Hematopoietic multipotent progenitor cell treated with erythropoietin and hydrocortisone succinate and interleukin-3 and kit ligand, for 8 days (in vitro differentiated cells): Measurements from ENCODE around the gene TMEM237.

Experiments
- DNase-seq: peaks from one replicate; pipeline ENCODE4 v3.0.0-alpha.2; 2015

TMEM237 gene

DNA sequence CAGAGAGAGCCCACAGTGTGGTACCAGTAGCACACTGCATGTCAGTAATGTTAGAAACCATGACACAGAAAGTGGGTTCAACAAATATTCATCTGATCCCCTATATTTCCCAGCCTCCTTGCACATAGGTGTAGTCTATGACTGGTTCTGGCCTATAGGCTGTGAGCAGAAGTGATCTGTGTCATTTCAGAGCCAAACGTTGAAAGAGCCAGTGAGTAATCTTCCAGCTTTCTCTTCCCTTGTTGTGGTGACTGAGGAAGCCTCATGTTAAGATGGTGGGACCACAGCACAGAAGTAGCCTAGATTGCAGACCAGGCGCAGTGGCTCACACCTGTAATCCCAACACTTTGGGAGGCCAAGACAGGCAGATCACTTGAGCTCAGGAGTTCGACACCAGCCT lies 4.1 kb downstream of the TMEM237 start:
- no peak for DNase-seq

DNA sequence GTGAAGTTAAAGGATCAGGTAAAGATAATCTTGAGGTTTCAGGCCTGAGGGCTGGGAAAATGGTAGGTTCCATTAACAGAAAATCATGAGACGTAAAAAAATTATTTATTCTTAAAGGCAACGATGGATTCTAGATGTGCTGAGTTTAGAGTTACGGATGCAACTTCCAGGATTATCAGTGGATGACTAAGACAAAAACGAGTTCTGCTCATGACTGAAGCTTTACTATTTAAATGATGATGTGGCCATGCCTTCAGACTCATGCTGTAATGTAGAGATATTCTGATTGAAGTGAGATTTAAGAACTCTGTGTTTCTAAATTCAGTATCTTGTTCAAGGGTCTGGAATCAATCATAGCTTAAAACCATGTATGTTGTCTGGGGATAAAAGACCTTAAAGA lies 5.0 kb downstream of the TMEM237 start:
- DNase-seq, result no peak

DNA sequence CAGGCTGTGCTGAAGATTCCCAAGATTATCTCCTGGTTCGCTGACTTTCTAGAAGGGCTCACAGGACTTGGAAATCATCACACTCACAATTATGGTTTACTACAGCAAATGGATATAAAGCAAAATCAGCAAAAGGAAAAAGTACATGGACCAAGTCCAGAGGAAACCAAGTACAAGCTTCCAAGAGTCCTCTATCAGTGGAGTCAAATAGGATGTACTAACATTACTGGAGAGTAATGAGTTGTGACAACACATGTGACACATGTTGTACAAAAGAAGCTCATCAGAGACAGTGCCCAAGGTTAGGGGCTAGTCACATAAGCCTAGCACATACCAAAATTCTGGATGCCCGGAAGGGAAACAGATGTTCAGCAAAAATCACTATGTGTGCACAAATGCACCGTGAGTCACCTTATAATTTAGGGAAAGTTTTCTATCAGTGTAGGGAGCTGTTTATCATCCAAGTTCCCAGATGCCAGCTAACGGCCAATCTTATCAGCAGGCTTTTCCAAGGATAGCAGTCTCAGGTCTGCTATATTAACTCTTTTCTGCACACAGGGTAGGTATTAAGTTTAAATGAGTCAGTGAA lies 9.5 kb downstream of the TMEM237 start:
- DNase-seq, result no peak

DNA sequence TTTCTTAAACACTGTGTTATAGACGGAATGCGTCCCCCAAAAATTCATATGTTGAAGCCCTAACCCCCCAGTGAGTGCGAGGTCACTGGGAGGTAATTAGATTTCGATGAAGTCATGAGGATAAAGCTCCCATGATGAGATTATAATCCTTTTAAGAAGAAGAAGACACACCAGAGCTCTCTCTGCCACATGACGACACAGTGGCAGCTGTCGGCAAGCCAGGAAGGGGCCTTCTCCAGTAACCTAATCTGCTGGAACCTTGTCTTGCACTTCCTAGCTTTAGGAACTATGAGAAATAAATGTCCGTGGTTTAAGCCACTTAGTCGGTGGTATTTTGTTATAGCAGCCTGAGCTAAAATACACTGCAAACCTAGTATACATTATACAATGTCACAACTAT lies 12.3 kb downstream of the TMEM237 start:
- DNase-seq, result no peak

DNA sequence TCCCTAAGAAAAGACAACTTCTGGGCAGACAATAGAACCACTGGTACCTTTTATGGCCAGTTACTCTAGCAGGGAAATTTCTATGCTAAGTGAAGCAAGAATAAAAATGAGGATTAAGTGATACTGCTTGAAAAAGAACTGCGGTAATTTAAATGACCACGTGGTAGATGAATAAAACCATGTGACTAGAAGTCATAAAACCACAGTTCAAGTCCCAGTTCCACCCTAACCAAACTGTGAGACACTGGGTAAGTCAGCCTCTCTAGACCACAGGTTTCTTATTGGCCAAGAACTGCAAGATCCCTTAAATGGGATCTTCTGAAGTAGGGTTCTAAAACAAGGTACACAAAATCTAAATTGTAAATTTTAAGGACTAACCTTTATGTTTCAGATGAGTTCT lies 12.7 kb downstream of the TMEM237 start:
- DNase-seq, result no peak

DNA sequence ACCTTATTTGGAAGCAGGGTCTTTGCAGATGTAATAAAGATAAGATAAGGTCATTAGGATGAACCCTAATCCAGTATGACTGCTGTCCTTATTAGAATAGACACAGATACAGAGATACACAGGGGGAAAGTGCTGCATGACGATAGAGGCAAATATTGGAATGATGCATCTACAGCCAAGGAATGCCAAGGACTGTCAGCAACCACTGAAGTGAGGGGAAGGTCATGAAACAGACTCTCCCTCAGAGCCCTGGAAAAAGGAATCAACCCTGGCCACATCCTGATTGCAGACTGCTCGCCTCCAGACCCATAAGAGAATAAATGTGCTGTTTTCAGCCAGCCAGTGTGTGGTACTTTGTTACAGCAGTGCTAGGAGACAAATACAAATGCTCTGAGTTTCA lies 14.8 kb downstream of the TMEM237 start:
- DNase-seq, result no peak

DNA sequence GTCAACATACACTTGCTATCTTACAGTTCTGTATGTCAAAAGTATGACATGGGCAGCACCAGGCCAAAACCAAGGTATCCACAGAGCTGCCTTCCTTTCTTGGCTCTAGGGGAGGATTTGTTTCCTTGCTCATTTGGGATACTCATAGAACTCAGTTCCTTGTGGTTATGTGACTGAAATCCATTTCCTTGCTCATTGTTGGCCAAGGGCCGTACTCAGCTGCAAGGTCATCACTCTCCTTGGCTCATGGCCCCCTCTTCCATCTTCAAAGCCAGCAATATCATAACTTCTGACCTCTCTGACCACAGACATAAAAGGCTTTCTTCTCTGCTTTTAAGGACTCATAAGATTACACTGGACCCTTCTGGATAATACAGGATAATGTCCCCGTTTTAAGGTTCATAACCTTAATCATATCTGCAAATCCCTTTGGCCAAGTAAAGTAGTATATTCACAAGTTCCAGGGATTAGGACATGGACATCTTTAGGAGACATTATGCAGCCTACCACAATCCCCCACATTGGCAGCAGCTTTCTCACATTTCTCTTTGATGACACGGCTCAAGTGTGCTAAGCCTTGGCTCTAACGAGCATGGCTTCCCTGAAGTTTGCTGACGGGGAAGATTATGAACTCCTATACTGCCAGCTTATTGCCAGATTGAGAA lies 20.9 kb downstream of the TMEM237 start:
- DNase-seq, result no peak

DNA sequence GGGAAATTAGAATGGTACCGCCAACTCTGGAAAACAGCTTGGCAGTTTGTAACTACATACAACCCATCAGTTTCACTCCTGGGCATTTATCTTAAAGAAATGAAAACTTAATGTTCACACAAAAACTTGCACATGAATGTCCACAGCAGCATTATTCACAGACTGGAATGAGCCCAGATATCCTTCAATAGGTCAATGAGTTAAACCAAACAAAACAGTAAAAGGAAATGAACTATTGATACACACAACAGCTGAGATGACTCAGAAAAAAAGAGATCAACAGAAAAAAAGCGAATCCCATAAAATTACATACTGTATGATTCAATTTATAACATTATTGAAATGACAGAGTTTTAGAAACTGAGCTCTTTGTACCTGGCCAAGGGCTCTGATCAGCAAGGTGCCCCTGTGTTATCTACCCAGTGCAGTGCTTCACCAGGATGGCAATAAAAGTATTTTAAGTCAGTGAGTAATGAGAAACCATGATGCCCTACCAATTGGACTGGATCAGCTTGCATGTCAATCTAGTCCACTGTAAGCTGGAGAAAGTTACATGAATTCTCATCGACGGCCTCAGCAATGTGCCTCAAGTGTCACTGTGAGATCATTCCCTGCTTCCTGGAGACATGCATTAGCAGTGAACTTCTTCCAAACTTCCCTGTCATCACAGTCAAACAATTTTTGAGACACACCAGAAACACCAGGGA lies 21.9 kb downstream of the TMEM237 start:
- DNase-seq, result no peak

DNA sequence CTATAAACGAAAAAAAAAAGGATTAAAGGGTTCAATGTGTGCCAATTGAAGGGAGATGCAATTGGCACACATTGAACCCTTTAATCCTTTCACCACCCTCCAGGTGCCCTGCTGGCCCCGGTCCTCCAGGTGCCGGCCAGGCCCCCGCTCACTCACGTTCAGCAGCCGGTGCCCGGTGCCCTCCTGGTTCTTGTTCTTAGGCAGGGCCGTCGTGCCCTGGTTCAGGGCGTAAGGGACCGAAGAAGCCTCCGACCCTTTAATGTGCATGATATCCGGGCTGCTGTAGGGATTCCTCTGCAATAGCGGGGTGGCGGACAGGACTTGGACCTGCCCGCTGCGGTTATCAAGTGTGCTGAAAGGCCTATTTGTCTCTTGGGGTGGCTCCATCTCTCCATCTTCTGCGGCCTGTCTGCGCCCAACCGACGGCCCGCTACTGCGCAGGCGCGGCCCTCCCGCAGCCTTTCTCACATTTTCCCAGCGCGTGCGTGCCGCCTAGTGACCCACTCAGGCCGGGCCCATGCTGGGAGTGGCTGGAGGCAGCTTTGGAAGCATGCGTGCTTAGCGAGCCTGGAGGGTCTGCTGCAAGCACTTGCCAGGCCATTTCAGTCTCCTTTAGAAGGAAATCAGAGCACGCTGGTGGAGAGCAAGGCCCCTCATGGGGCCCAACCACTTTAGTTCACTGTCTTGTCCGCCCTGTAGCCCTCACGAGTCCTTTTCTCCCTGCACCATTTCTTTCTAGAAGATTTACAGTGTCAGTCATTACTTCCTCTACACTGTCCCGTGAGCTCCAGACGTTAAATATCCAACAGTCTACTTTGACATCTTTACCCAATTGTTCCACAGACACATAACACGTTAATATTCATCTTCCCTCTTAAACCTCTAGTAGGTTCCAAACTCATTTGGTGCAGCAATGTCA lies 24.3 kb downstream of the TMEM237 start:
- DNase-seq, result peak; percentile 33

DNA sequence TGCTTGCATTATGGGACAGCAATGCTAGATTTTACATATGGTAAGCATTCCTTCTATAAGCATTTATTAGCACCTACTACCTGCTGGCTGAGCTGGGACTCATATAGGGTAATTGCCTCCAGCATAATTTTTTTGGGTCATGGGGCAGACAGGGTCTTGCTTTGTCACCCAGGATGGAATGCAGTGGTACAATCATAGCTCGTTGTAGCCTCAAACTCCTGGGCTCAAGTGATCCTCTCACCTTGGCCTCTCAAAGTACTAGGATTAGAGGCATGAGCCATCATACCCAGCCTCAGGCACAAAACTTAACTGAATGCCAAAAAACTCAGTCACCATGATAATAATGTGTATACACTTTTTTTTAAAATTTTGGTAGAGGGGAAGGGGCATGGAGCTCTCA lies 35.3 kb downstream of the TMEM237 start:
- DNase-seq, result no peak

DNA sequence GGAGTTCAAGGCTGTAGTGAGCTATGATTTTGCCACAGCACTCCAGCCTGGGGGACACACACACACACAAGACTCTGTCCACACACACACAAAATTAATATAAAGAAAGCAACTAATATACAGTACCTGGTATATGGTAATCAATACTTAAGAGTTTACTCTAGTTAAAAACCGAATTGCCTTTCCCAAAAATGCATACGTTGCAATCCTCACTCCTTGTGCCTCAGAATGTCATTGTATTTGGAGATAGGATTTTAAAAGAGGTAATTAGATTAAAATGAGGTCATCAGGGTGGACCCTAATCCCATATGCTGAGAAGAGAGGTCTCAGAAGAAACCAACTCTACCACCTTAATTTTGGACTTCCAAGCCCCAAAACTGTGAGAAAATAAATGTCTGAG lies 35.7 kb downstream of the TMEM237 start:
- DNase-seq, result no peak

DNA sequence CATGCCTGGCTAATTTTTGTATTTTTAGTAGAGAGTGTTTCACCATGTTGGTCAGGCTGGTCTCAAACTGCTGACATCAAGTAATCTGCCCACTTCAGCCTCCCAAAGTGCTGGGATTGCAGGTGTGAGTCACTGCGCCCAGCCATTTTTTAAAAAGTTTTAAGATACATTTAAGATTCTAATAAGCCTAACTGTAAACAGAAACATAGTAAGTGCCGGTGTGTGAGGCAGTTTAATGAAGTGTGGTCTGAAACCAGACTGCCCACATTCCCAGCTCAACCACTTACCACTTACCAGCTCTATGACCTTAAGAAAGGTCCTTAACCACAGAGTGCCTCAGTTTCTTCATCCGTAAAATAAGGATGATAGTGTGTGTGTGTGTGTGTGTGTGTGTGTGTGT lies 42.4 kb downstream of the TMEM237 start:
- DNase-seq, result no peak

DNA sequence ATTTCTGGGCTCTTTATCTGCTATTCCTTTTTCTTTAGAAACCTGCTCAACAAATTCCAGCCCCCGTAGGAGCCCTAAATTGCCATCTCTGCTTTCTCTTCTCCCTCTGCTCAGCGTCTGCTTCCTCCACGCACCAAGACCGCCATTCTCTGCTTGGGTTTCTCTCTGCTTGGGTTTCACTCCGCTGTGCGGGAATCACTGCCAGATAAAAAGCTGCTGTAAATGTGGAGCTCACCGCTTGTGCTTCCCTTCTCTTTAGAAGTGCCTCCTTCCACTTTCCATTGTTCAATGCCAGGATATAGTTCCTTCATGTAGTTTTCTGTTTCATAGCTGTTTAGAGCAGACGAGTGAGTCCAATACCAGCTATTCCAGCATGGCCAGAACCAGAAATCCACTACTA lies 45.9 kb downstream of the TMEM237 start:
- DNase-seq, result no peak

DNA sequence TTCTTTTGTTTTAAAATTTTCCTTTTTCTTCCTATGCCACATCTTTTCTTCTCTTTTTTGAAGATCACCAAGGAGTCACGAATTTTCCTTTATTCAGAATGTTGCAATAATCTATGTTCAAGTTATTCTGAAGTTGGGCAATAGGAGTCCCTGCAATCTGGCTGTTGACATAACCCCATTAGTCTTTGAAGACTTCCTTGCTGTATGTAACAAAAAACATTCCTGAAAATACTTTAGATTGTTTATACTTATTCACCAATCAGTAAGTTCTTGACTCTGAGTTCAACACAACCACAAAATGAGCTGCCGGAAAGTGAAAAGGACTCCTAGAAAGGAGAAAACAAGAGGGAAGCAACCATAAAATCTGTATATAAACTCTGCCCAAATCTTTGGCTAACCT lies 62.8 kb downstream of the TMEM237 start:
- DNase-seq, result no peak

DNA sequence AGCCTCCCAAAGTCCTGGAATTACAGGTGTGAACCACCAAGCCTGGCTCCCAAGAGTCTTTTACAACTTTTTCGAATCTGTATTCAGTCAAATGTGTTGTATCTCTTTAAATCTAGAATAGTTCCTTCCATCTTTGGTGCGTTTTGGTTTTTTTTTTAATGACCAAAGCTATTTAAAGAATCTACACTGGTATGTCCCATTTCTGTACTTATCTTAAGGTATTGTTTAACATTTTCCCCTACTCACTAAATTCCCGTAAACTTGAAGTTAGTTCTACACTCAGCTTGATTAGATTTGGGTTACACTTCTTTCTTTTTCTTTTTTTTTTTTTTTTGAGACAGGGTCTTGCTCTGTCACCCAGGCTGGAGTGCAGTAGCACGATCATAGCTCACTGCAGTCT lies 63.8 kb downstream of the TMEM237 start:
- no peak for DNase-seq

DNA sequence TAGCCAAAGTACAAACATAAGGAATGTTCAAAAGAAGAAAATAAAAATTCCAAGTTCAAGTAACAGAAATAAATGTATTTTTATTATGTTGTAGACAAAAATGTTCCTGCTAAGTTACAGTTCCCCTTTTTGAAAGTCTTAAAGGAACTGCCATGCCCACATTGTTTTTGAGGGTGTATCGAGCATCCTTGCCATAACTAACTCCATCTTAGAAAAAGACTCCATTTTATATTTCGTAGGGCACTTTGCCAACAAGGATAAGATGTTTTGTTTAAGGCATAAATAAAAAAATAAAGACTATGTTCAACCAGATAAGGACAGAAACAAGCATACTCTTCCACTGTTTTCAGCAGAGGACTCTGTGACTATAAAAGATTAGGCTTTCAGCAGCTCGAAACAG lies 67.3 kb downstream of the TMEM237 start:
- DNase-seq, result peak; percentile 8

DNA sequence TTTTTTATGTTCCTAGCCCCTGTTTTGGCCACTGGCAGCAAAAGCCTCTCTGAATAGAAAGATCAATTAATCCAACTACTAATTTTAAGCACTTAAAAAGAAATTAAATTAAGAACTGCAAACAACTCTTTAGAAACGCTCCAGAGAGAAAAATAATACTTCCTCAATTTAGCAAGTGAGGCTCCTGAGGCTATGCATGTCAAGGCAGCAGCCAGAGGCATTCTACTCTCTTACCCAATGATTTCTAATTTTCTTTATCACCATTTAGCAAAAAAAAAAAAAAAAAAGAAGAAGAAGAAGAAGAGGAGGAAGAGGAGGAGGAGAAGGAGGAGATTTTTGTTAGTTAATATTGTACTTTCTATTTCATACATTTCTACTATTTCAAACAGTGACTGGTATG lies 68.5 kb downstream of the TMEM237 start:
- DNase-seq, result no peak

DNA sequence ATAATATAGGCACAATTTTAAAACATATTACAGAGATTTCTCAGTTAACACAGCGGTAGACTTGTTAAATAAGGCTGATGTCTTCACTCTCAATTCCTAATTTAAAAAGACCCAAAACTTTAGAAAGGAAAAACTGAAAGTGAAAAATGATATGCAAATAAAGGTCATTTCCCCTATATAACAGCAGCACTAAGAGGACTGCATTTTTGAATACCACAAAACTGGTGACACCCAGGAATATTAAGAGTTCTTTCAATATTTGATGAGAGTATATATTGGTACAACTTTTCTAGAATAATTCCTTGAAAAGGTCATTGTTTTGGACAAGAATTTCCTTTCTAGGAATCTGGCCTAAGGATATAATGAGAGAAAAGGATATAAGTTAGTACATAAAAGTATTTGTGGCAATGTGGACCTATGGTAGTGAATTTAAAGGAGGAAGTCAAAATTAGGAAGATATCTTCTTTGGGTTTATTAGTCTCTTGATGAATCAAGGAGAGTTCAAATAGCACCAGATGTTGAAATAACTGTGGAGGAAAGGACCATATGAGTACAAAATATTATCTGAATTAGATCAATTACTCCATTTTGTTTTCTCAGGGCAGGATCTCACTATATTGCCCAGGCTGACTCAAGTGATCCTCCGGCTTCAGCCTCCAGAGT lies 70.3 kb downstream of the TMEM237 start:
- no peak for DNase-seq
